ENCODE results near the gene BCAM. TPM values are rescaled to one million over a fixed set of nuclear protein-coding genes. Genes with fewer than 3 reads are reported as not detected.

The BCAM gene
- polyA plus RNA-seq, 2 of the 4 experiments (the other 2 are of a cell fraction): 18.4 to 88.1 TPM

GRCh38 chr19:44814517-44814916 is 5.6 kb downstream of the BCAM start:
- Histone ChIP-seq H3K27ac (no peak overlapping the region), H3K4me2 (no peak overlapping the region), H3K4me1 (peaks cover 13% of the 10 kb centered on the region), H3K4me3 (no peak overlapping the region), H3K9me3 (no peaks in the 10 kb centered on the region)
- 91% methylated on average over 17 of the region's 17 CpGs for WGBS (ENCODE audit: missing lambda C conversion rate)
- DNase-seq (ENCODE audit: low read depth in 1 of 2, low spot score in 1 of 2): no peak
- POLR2A ChIA-PET: interaction anchor here (0.5 kb wide), 1 partner anchor 30 kb away, joined by 10 read pairs; no protein-coding TSS in a partner anchor
- FAIRE-seq: no peak
- no peak for ATAC-seq
- CTCF ChIA-PET: interaction anchor here (0.5 to 1.1 kb wide), 4 partner anchors 22 to 97 kb away, joined by 3 to 6 read pairs (median 4); no protein-coding TSS in a partner anchor
- TF ChIP-seq, protein P1, sequence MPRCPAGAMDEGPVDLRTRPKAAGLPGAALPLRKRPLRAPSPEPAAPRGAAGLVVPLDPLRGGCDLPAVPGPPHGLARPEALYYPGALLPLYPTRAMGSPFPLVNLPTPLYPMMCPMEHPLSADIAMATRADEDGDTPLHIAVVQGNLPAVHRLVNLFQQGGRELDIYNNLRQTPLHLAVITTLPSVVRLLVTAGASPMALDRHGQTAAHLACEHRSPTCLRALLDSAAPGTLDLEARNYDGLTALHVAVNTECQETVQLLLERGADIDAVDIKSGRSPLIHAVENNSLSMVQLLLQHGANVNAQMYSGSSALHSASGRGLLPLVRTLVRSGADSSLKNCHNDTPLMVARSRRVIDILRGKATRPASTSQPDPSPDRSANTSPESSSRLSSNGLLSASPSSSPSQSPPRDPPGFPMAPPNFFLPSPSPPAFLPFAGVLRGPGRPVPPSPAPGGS (IDR thresholded peaks at IDR 0.05): no peak
- TF ChIP-seq HOXB13 (CRISPR knock-in tag; IDR thresholded peaks at IDR 0.05; ENCODE audit: low read depth) (no peak), E2F6 (IDR thresholded peaks at IDR 0.05; ENCODE audit: borderline replicate concordance, low read depth) (no peak), RFX5 (IDR thresholded peaks at IDR 0.05) (no peak), CHD2 (IDR thresholded peaks at IDR 0.05; ENCODE audit: low read length, partially characterized antibody) (no peak), ZNF302 (CRISPR knock-in tag; IDR thresholded peaks at IDR 0.05) (no peak), FOSB (CRISPR knock-in tag; IDR thresholded peaks at IDR 0.05) (no peak), TFCP2L1 (CRISPR knock-in tag; IDR thresholded peaks at IDR 0.05) (no peak), CHD4 (IDR thresholded peaks at IDR 0.05; ENCODE audit: borderline replicate concordance) (no peak), ZC3H11A (IDR thresholded peaks at IDR 0.05) (no peak), JUN (IDR thresholded peaks at IDR 0.05) (no peak)

GRCh38 chr19:44816301-44816700 is 7.4 kb downstream of the BCAM start:
- 0 out of 3 replicates have a peak, but pooled peaks cover 3% of the 10 kb centered on the region for H3K4me1 ChIP-seq
- ATAC-seq (no peak), DNase-seq (ENCODE audit: low read depth in 1 of 2, low spot score in 1 of 2) (no peak), FAIRE-seq (no peak)
- H3K4me2 ChIP-seq: no peak overlapping the region
- no peaks in the 10 kb centered on the region for H3K9me3 ChIP-seq
- WGBS (ENCODE audit: missing lambda C conversion rate): 76% methylated on average over 2 of the region's 2 CpGs
- CTCF ChIA-PET: interaction anchor here (1.2 to 2.2 kb wide), 6 partner anchors 9 to 245 kb away, joined by 3 to 8 read pairs (median 5); partner anchors contain the start of gene NECTIN2
- TF ChIP-seq ELK1 (IDR thresholded peaks at IDR 0.05; ENCODE audit: low read depth, low read length) (no peak), CBX2 (IDR thresholded peaks at IDR 0.05; ENCODE audit: borderline replicate concordance, low read depth) (no peak), EP300 (IDR thresholded peaks at IDR 0.05) (no peak), RCOR1 (IDR thresholded peaks at IDR 0.05; ENCODE audit: low read depth, low read length) (no peak), ZSCAN20 (CRISPR knock-in tag; IDR thresholded peaks at IDR 0.05) (no peak)
- POLR2A ChIA-PET: no interaction called here
- H3K27ac ChIP-seq: no peak overlapping the region
- no peak overlapping the region for H3K4me3 ChIP-seq

- H3K4me1 ChIP-seq: peaks cover 5% of the 10 kb centered on the region; the same call in 1 of the 3 replicates
- 83% methylated on average over 8 of the region's 8 CpGs for WGBS (ENCODE audit: missing lambda C conversion rate)
- no peak overlapping the region for H3K27ac ChIP-seq
- TF ChIP-seq BHLHE40 (IDR thresholded peaks at IDR 0.05; ENCODE audit: low read depth, low read length) (no peak), GATA3 (IDR thresholded peaks at IDR 0.05; ENCODE audit: borderline replicate concordance) (no peak)
- FAIRE-seq: no peak
- no peak for DNase-seq (ENCODE audit: low read depth in 1 of 2, low spot score in 1 of 2)
- ChIA-PET POLR2A (interaction anchor here (0.6 to 1.3 kb wide), 2 partner anchors 9 to 156 kb away, joined by 3 read pairs; partner anchors contain the start of gene BCAM), CTCF (interaction anchor here (1.4 to 3.4 kb wide), 3 partner anchors 26 to 34 kb away, joined by 4 to 15 read pairs (median 7); partner anchors contain the start of gene NECTIN2)
- no peak overlapping the region for H3K4me2 ChIP-seq
- no peak overlapping the region for H3K4me3 ChIP-seq
- H3K9me3 ChIP-seq: no peaks in the 10 kb centered on the region
- no peak for ATAC-seq
Observed at GRCh38 chr19:44817725-44818465, 9.0 kb downstream of the BCAM start.
